H1 (cell line): ENCODE data around the gene DNAH8. TPM values are rescaled to one million over a fixed set of nuclear protein-coding genes. Genes with fewer than 3 reads are reported as not detected.

Experiments used
- CTCF ChIA-PET: fragments of 300-600 bp; sonication (Branson Sonifier 250); formaldehyde crosslinking; loops from one replicate; lab custom pipeline; 2021; ENCODE audit not compliant: partially characterized antibody; lab: Charles Lee
- POLR2A ChIA-PET: fragments of 300-600 bp; sonication (Branson Sonifier 250); formaldehyde crosslinking; loops from one replicate; lab custom pipeline; 2021; ENCODE audit warnings: inconsistent platforms; ENCODE audit not compliant: partially characterized antibody; lab: Charles Lee
- DNase-seq, 2 experiments: peaks; one replicate each; pipeline versions ENCODE4 v3.0.0 to v3.0.0-alpha.2; 2010 to 2022; ENCODE audit warnings: low spot score in 2 of 2, low read depth in 1 of 2, mixed read lengths in 1 of 2
- FAIRE-seq: peaks from 2 replicates; lab custom pipeline; 2011; peaks lifted over from hg19 to GRCh38; lab: Jason Lieb, UNC
- H2AFZ ChIP-seq: 2 replicates; pipeline ENCODE4 v1.8.1; 2012; ENCODE audit warnings: low read length, inconsistent platforms
- H2AK5ac ChIP-seq: 2 replicates; pipeline ENCODE4 v1.6.1; 2013; ENCODE audit warnings: low read depth, low read length
- H2BK120ac ChIP-seq: replicated peaks from 2 replicates; pipeline ENCODE3; 2013; ENCODE audit warnings: low read depth, low read length, inconsistent platforms
- H2BK12ac ChIP-seq: 2 replicates; pipeline ENCODE4 v1.6.1; 2013; ENCODE audit warnings: low read depth, low read length
- H2BK15ac ChIP-seq: 2 replicates; pipeline ENCODE4 v1.6.1; 2013; ENCODE audit warnings: low read length
- H2BK20ac ChIP-seq: 2 replicates; pipeline ENCODE4 v1.6.1; 2013; ENCODE audit warnings: low read length
- H2BK5ac ChIP-seq: 2 replicates; pipeline ENCODE4 v1.6.1; 2013; ENCODE audit warnings: low read depth, low read length
- H3K14ac ChIP-seq: 2 replicates; pipeline ENCODE4 v1.6.1; 2013; ENCODE audit warnings: inconsistent platforms; ENCODE audit not compliant: insufficient read length
- H3K18ac ChIP-seq: 2 replicates; pipeline ENCODE4 v1.6.1; 2013; ENCODE audit warnings: low read length; ENCODE audit errors: extremely low read depth
- H3K23ac ChIP-seq: 2 replicates; pipeline ENCODE4 v1.6.1; 2013; ENCODE audit warnings: inconsistent platforms; ENCODE audit not compliant: insufficient read length
- H3K23me2 ChIP-seq: 2 replicates; pipeline ENCODE4 v1.6.1; 2013; ENCODE audit warnings: low read depth, low read length
- H3K27ac ChIP-seq: 2 replicates; pipeline ENCODE4 v1.6.1; 2011; ENCODE audit warnings: low read depth, low read length, inconsistent platforms
- H3K27me3 ChIP-seq, 4 experiments: replicated peaks in 1 of 4; 1 replicate in 1 of 4; 2 replicates in 3 of 4; pipeline versions ENCODE4 v1.6.1 to v1.8.1; 2011 to 2013; ENCODE audit warnings: low read length in 3 of 4, mild to moderate bottlenecking in 3 of 4, inconsistent platforms in 2 of 4, mixed read lengths in 2 of 4, moderate library complexity in 1 of 4; ENCODE audit not compliant: control insufficient read depth in 3 of 4, insufficient read depth in 3 of 4; ENCODE audit errors: extremely low read depth in 1 of 4
- H3K36me3 ChIP-seq, 4 experiments: 2 replicates each; pipeline versions ENCODE4 v1.6.1 to v1.8.1; 2011 to 2013; ENCODE audit warnings: mild to moderate bottlenecking in 4 of 4, low read length in 3 of 4, moderate library complexity in 2 of 4, control low read depth in 1 of 4, inconsistent platforms in 1 of 4; ENCODE audit not compliant: insufficient read depth in 4 of 4, control insufficient read depth in 2 of 4
- H3K4ac ChIP-seq: replicated peaks from 2 replicates; pipeline ENCODE3; 2013; ENCODE audit warnings: low read length, low read depth, mixed read lengths, inconsistent platforms; ENCODE audit not compliant: insufficient read length
- H3K4me1 ChIP-seq, 4 experiments: replicated peaks in 1 of 4; 1 replicate in 1 of 4; 2 replicates in 3 of 4; pipeline versions ENCODE4 v1.6.1 to v1.8.1; 2011 to 2013; ENCODE audit warnings: low read length in 3 of 4, inconsistent platforms in 2 of 4, mixed read lengths in 1 of 4; ENCODE audit not compliant: insufficient read depth in 4 of 4, control insufficient read depth in 3 of 4
- H3K4me2 ChIP-seq, 2 experiments: 2 replicates each; pipeline versions ENCODE4 v1.6.1 to v1.8.1; 2011 to 2013; ENCODE audit warnings: low read depth in 2 of 2, low read length in 2 of 2, control low read depth in 1 of 2, inconsistent platforms in 1 of 2, mild to moderate bottlenecking in 1 of 2; ENCODE audit not compliant: insufficient read depth in 1 of 2
- H3K4me3 ChIP-seq, 4 experiments: fragments of 200-600, 300-600 bp in 1 of 4; sonication (generic), shearing (Covaris generic), sonication (Bioruptor Twin) in 1 of 4; 2 replicates each; pipeline versions ENCODE4 v1.5.1 to v1.8.1; 2011 to 2016; ENCODE audit warnings: low read length in 4 of 4, low read depth in 3 of 4, control low read depth in 2 of 4, inconsistent platforms in 2 of 4, mild to moderate bottlenecking in 2 of 4, mixed read lengths in 1 of 4, moderate library complexity in 1 of 4; ENCODE audit not compliant: insufficient read depth in 2 of 4; ENCODE audit errors: extremely low read depth in 1 of 4
- H3K56ac ChIP-seq: replicated peaks from 2 replicates; pipeline ENCODE3; 2013; ENCODE audit warnings: low read depth, mild to moderate bottlenecking, mixed read lengths, low read length, inconsistent platforms; ENCODE audit not compliant: insufficient read length
- H3K79me1 ChIP-seq: 2 replicates; pipeline ENCODE4 v1.6.1; 2013; ENCODE audit warnings: low read depth, low read length, control low read depth
- H3K79me2 ChIP-seq, 2 experiments: 2 replicates each; pipeline versions ENCODE4 v1.6.1 to v1.8.1; 2012 to 2013; ENCODE audit warnings: low read length in 2 of 2, mild to moderate bottlenecking in 2 of 2, inconsistent platforms in 1 of 2; ENCODE audit not compliant: insufficient read depth in 2 of 2, control insufficient read depth in 1 of 2
- H3K9ac ChIP-seq, 4 experiments: replicated peaks in 1 of 4; 1 replicate in 1 of 4; 2 replicates in 3 of 4; pipeline versions ENCODE4 v1.6.1 to v1.8.1; 2011 to 2013; ENCODE audit warnings: low read depth in 3 of 4, low read length in 3 of 4, control low read depth in 2 of 4, mild to moderate bottlenecking in 2 of 4, moderate library complexity in 2 of 4, inconsistent platforms in 1 of 4; ENCODE audit errors: extremely low read depth in 1 of 4
- H3K9me3 ChIP-seq, 2 experiments: 2 replicates each; pipeline versions ENCODE4 v1.6.1 to v1.8.1; 2012 to 2013; ENCODE audit warnings: mild to moderate bottlenecking in 2 of 2, moderate library complexity in 2 of 2, control low read depth in 1 of 2, inconsistent platforms in 1 of 2, low read depth in 1 of 2, low read length in 1 of 2, mixed read lengths in 1 of 2; ENCODE audit not compliant: insufficient read depth in 2 of 2
- H4K20me1 ChIP-seq, 2 experiments: replicated peaks in 1 of 2; 2 replicates each; pipeline versions ENCODE3 to v1.8.1; 2011 to 2013; ENCODE audit warnings: inconsistent platforms in 2 of 2, low read length in 2 of 2, mild to moderate bottlenecking in 1 of 2; ENCODE audit not compliant: insufficient read depth in 2 of 2, control insufficient read depth in 1 of 2
- H4K5ac ChIP-seq: 2 replicates; pipeline ENCODE4 v1.6.1; 2013; ENCODE audit warnings: low read length, low read depth, mixed read lengths, inconsistent platforms; ENCODE audit not compliant: insufficient read length
- H4K8ac ChIP-seq: 2 replicates; pipeline ENCODE4 v1.8.0; 2013; ENCODE audit warnings: mild to moderate bottlenecking, moderate library complexity, low read length, inconsistent platforms; ENCODE audit not compliant: insufficient read depth; ENCODE audit errors: extremely low read depth
- H4K91ac ChIP-seq: replicated peaks from 2 replicates; pipeline ENCODE3; 2013; ENCODE audit warnings: low read length, mixed read lengths, inconsistent platforms; ENCODE audit not compliant: insufficient read length
- CTBP2 ChIP-seq: IDR thresholded peaks from 2 replicates; pipeline ENCODE4 v1.7.0; 2011; ENCODE audit warnings: borderline replicate concordance, mild to moderate bottlenecking, moderate library complexity, mixed read lengths, low read length; ENCODE audit not compliant: insufficient read depth, insufficient read length
- FOSL1 ChIP-seq: IDR thresholded peaks from 2 replicates; pipeline ENCODE4 v1.6.1; 2011; ENCODE audit warnings: mild to moderate bottlenecking, low read depth, low read length, moderate library complexity; ENCODE audit not compliant: insufficient read depth
- GTF2F1 ChIP-seq: IDR thresholded peaks from 2 replicates; pipeline ENCODE4 v1.6.1; 2012; ENCODE audit warnings: low read depth, low read length, improper control_type of control experiment, borderline replicate concordance
- HDAC2 ChIP-seq, 2 experiments: fragments of 300-600 bp in 1 of 2; sonication (generic) in 1 of 2; IDR thresholded peaks; 2 replicates each; pipeline ENCODE4 v1.6.1; 2011 to 2012; ENCODE audit warnings: low read depth in 2 of 2, low read length in 2 of 2, mild to moderate bottlenecking in 2 of 2, moderate library complexity in 2 of 2, borderline replicate concordance in 1 of 2, inconsistent platforms in 1 of 2
- PHF8 ChIP-seq: fragments of 200-600 bp; sonication (generic); conservative IDR thresholded peaks from 2 replicates; pipeline ENCODE4 v1.7.1; 2012; ENCODE audit warnings: low read depth, mild to moderate bottlenecking, inconsistent platforms, low read length, moderate library complexity
- POLR2A ChIP-seq, 2 experiments: IDR thresholded peaks; 1 replicate in 1 of 2; 2 replicates in 1 of 2; pipeline ENCODE4 v1.6.1; 2011; ENCODE audit warnings: low read depth in 2 of 2, low read length in 2 of 2, mild to moderate bottlenecking in 2 of 2; ENCODE audit errors: control extremely low read depth in 1 of 2
- POU5F1 ChIP-seq: IDR thresholded peaks from 2 replicates; pipeline ENCODE4 v1.6.1; 2011; ENCODE audit warnings: low read depth, mild to moderate bottlenecking, low read length, moderate library complexity
- RFX5 ChIP-seq: IDR thresholded peaks from 2 replicates; pipeline ENCODE4 v1.6.1; 2011; ENCODE audit warnings: low read depth, low read length, improper control_type of control experiment, borderline replicate concordance
- TAF1 ChIP-seq: IDR thresholded peaks from 2 replicates; pipeline ENCODE4 v1.6.1; 2011; ENCODE audit warnings: mild to moderate bottlenecking, low read depth, low read length
- TEAD4 ChIP-seq: IDR thresholded peaks from 2 replicates; pipeline ENCODE4 v1.6.1; 2012; ENCODE audit warnings: low read depth, low read length, inconsistent platforms, mixed read lengths
- ZNF274 ChIP-seq: IDR thresholded peaks from 2 replicates; pipeline ENCODE4 v1.7.0; 2012; ENCODE audit warnings: low read length, borderline replicate concordance; ENCODE audit errors: extremely low read depth
- WGBS, 2 experiments: shearing (Covaris generic) in 1 of 2; methylation state at CpG; one replicate each; pipeline versions ENCODE4 v1.1.6 to v1.1.7; 2013 to 2015; ENCODE audit warnings: low lambda C conversion rate in 2 of 2, mixed read lengths in 2 of 2, inconsistent platforms in 1 of 2, low coverage in 1 of 2, missing lambda C conversion rate in 1 of 2; ENCODE audit not compliant: insufficient replicate concordance in 2 of 2, insufficient coverage in 1 of 2, insufficient read length in 1 of 2; ENCODE audit errors: extremely low coverage in 1 of 2, missing lambda C conversion rate in 1 of 2; 5-methylcytosine and 5-hydroxymethylcytosine counted together
- polyA plus RNA-seq, 7 experiments: library from polyadenylated mRNA; depleted of rRNA in 3 of 7; stranded (reverse) in 5 of 7; unstranded in 2 of 7; fragments of >200 nt in 5 of 7; fragments of 200-250 nt in 2 of 7; gene quantifications; 1 replicate in 5 of 7; 2 replicates in 1 of 7; 4 replicates in 1 of 7; pipeline versions ENCODE4 v1.2.1 to v1.2.3, GENCODE V29; 2011 to 2013; ENCODE audit warnings: missing spikeins in 2 of 7, mixed read lengths in 2 of 7
- total RNA-seq: library from RNA; stranded (reverse); fragmentation: NEBNext Ultra II Directional; extraction: Animal tissue kit (Norgen Biotek cat#: 25700); gene quantifications from 2 replicates; pipeline ENCODE4 v1.2.1, GENCODE V29; 2021
- TF ChIP-seq, protein P1 (sequence below), 3 experiments: IDR thresholded peaks; 1 replicate in 2 of 3; 2 replicates in 1 of 3; pipeline versions ENCODE4 v1.5.1 to v1.6.1; 2011; ENCODE audit warnings: low read length in 3 of 3, mild to moderate bottlenecking in 3 of 3, inconsistent platforms in 2 of 3, low read depth in 1 of 3, moderate library complexity in 1 of 3; ENCODE audit not compliant: insufficient read depth in 1 of 3; ENCODE audit errors: control extremely low read depth in 1 of 3

DNAH8 gene
- total and polyA plus RNA-seq, 2 of the 8 experiments (the other 6 are each of a cell fraction or from before 2014, with no cell fraction given) = under 0.01 TPM; not detected in 1

DNA sequence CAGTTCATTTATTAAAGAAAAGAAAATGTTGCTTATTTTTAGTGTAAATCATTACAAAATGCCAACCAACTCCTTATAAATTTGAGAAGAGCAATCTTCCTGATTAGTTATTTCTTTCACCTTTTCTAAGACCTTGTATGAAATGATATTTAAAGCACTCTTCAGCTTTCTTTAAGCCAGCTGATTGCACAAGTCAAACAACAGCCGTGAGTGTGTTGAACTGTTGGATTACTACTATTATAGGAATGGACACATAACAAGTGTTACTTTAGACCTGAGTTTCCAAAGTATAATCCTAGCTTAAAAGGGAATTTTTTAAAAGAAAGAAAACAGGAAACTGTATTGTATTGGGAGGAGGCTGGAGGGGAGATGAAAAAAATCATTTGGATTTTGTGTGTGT lies 306.7 kb downstream of the DNAH8 start:
- Histone ChIP-seq H2BK12ac (no peak overlapping the region), H3K27me3 (no peaks in the 10 kb centered on the region; a peak in 2 of 7 replicates), H3K79me2 (no peaks in the 10 kb centered on the region), H3K79me1 (no peaks in the 10 kb centered on the region), H3K9me3 (no peaks in the 10 kb centered on the region), H2AK5ac (no peak overlapping the region), H4K20me1 (no peaks in the 10 kb centered on the region), H2BK5ac (no peak overlapping the region), H3K4me1 (peaks cover 0 to 4% (median 0%) of the 10 kb centered on the region in 4 experiments; a peak in 1 of 7 replicates), H3K23ac (no peak overlapping the region), H2AFZ (no peak overlapping the region), H3K27ac (no peak overlapping the region), H3K56ac (no peak overlapping the region), H3K18ac (no peak overlapping the region), H4K5ac (no peak overlapping the region), H2BK20ac (no peak overlapping the region), H3K36me3 (no peaks in the 10 kb centered on the region), H3K14ac (no peak overlapping the region), H2BK15ac (no peak overlapping the region), H3K4me3 (no peak overlapping the region), H4K8ac (no peak overlapping the region), H4K91ac (no peak overlapping the region), H3K4ac (no peak overlapping the region), H3K9ac (no peak overlapping the region), H3K23me2 (peaks cover 2% of the 10 kb centered on the region), H3K4me2 (no peak overlapping the region), H2BK120ac (no peak overlapping the region)
- FAIRE-seq (no peak), DNase-seq (no peak)
- POLR2A ChIA-PET = no interaction called here
- CTCF ChIA-PET = interaction anchor here (0.8 to 6.5 kb wide), 14 partner anchors 9 to 452 kb away, joined by 3 to 27 read pairs (median 5); no protein-coding TSS in a partner anchor
- WGBS, 2 experiments = 93% methylated on average over 1 of the region's 1 CpG; no CpG with 5 or more reads in 1 of the 2 experiments
- TF ChIP-seq POLR2A (IDR thresholded peaks at IDR 0.05; ENCODE audit: control extremely low read depth in 1 of 2, low read depth in 2 of 2, low read length in 2 of 2) (no peak), TAF1 (no peak), GTF2F1 (no peak), FOSL1 (no peak), HDAC2 (IDR thresholded peaks at IDR 0.05; ENCODE audit: borderline replicate concordance in 1 of 2, low read depth in 2 of 2, low read length in 2 of 2) (no peak), CTBP2 (no peak), POU5F1 (no peak), PHF8 (no peak), TEAD4 (no peak), ZNF274 (no peak), RFX5 (no peak)
- TF ChIP-seq, protein P1, sequence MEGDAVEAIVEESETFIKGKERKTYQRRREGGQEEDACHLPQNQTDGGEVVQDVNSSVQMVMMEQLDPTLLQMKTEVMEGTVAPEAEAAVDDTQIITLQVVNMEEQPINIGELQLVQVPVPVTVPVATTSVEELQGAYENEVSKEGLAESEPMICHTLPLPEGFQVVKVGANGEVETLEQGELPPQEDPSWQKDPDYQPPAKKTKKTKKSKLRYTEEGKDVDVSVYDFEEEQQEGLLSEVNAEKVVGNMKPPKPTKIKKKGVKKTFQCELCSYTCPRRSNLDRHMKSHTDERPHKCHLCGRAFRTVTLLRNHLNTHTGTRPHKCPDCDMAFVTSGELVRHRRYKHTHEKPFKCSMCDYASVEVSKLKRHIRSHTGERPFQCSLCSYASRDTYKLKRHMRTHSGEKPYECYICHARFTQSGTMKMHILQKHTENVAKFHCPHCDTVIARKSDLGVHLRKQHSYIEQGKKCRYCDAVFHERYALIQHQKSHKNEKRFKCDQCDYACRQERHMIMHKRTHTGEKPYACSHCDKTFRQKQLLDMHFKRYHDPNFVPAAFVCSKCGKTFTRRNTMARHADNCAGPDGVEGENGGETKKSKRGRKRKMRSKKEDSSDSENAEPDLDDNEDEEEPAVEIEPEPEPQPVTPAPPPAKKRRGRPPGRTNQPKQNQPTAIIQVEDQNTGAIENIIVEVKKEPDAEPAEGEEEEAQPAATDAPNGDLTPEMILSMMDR (IDR thresholded peaks at IDR 0.05; ENCODE audit: control extremely low read depth in 1 of 3, insufficient read depth in 1 of 3, low read depth in 1 of 3, low read length in 3 of 3) = no peak
